HEK293 (cell line): ENCODE measurements around the gene CDC42SE2.

ENCODE experiments used
- CTCF ChIA-PET: fragments of 350-600 bp; formaldehyde crosslinking; extraction: SDS; loops from one replicate; lab custom pipeline; 2021; ENCODE audit warnings: antibody characterized with exemption; lab: Yijun Ruan, JAX
- POLR2A ChIA-PET: fragments of 300-600 bp; formaldehyde crosslinking; extraction: SDS; loops from one replicate; lab custom pipeline; 2020; ENCODE audit warnings: antibody characterized with exemption, inconsistent platforms; lab: Yijun Ruan, JAX
- H3K27ac ChIP-seq: fragments of 200-500 bp; sonication (Bioruptor generic); 2 replicates; pipeline ENCODE4 v1.5.1; 2014; ENCODE audit warnings: low read depth, low read length, control low read depth, inconsistent platforms; ENCODE audit errors: extremely low read depth
- H3K36me3 ChIP-seq, 2 experiments: fragments of 200-500 bp in 1 of 2; sonication (Bioruptor generic) in 1 of 2; 1 replicate in 1 of 2; 2 replicates in 1 of 2; pipeline ENCODE4 v1.5.1; 2014 to 2017; ENCODE audit warnings: inconsistent platforms in 2 of 2, low read length in 2 of 2; ENCODE audit not compliant: control insufficient read depth in 2 of 2, insufficient read depth in 1 of 2
- H3K4me1 ChIP-seq: fragments of 200-500 bp; sonication (Bioruptor generic); 2 replicates; pipeline ENCODE4 v1.5.1; 2014; ENCODE audit warnings: mild to moderate bottlenecking, low read length, inconsistent platforms; ENCODE audit not compliant: control insufficient read depth, insufficient read depth
- H3K4me3 ChIP-seq: 2 replicates; pipeline ENCODE4 v1.5.1; 2011; ENCODE audit warnings: low read depth, mild to moderate bottlenecking, control low read depth, low read length, moderate library complexity
- H3K9me3 ChIP-seq: fragments of 200-500 bp; sonication (Bioruptor generic); 2 replicates; pipeline ENCODE4 v1.5.1; 2014; ENCODE audit warnings: low read depth, low read length, inconsistent platforms; ENCODE audit not compliant: control insufficient read depth, insufficient read depth
- KLF10 ChIP-seq: fragments of 450-650 bp; IDR thresholded peaks from 2 replicates; pipeline ENCODE4 v1.5.1; 2018; ENCODE audit warnings: missing biosample characterization, mild to moderate bottlenecking, missing genetic modification characterization
- KLF9 ChIP-seq: fragments of 450-650 bp; formaldehyde crosslinking; IDR thresholded peaks from 2 replicates; pipeline ENCODE4 v1.5.1; 2016; ENCODE audit warnings: missing biosample characterization, missing genetic modification characterization, low read depth
- OVOL3 ChIP-seq: fragments of 450-650 bp; formaldehyde crosslinking; IDR thresholded peaks from 2 replicates; pipeline ENCODE4 v1.5.1; 2016; ENCODE audit warnings: missing biosample characterization, missing genetic modification characterization
- PATZ1 ChIP-seq: fragments of 450-650 bp; formaldehyde crosslinking; IDR thresholded peaks from 2 replicates; pipeline ENCODE4 v1.5.1; 2016; ENCODE audit warnings: missing biosample characterization, missing genetic modification characterization
- SCRT2 ChIP-seq: fragments of 450-650 bp; formaldehyde crosslinking; IDR thresholded peaks from 2 replicates; pipeline ENCODE4 v1.5.1; 2016; ENCODE audit warnings: missing biosample characterization, missing genetic modification characterization
- SETDB1 ChIP-seq: IDR thresholded peaks from one replicate; pipeline ENCODE4 v1.6.1; 2017; ENCODE audit warnings: mild to moderate bottlenecking, low read length, moderate library complexity, mixed read lengths; ENCODE audit not compliant: insufficient read length
- ZBTB1 ChIP-seq: fragments of 450-650 bp; formaldehyde crosslinking; IDR thresholded peaks from 2 replicates; pipeline ENCODE4 v1.5.1; 2016; ENCODE audit warnings: missing biosample characterization, missing genetic modification characterization
- ZBTB8A ChIP-seq: fragments of 450-650 bp; formaldehyde crosslinking; IDR thresholded peaks from 2 replicates; pipeline ENCODE4 v1.5.1; 2016; ENCODE audit warnings: missing biosample characterization, missing genetic modification characterization
- ZNF114 ChIP-seq: fragments of 450-650 bp; formaldehyde crosslinking; IDR thresholded peaks from 2 replicates; pipeline ENCODE4 v1.5.0; 2017; ENCODE audit warnings: missing biosample characterization, missing genetic modification characterization
- ZNF169 ChIP-seq: fragments of 450-650 bp; formaldehyde crosslinking; IDR thresholded peaks from 2 replicates; pipeline ENCODE4 v1.5.1; 2016; ENCODE audit warnings: missing biosample characterization, missing genetic modification characterization
- ZNF19 ChIP-seq: fragments of 450-650 bp; formaldehyde crosslinking; IDR thresholded peaks from 2 replicates; pipeline ENCODE4; 2016; ENCODE audit warnings: missing biosample characterization, missing genetic modification characterization, low read depth
- ZNF211 ChIP-seq: fragments of 450-650 bp; formaldehyde crosslinking; IDR thresholded peaks from 2 replicates; pipeline ENCODE4 v1.5.1; 2016; ENCODE audit warnings: low read depth, missing biosample characterization, missing genetic modification characterization
- ZNF354C ChIP-seq: fragments of 450-650 bp; formaldehyde crosslinking; IDR thresholded peaks from 2 replicates; pipeline ENCODE4 v1.5.1; 2016; ENCODE audit warnings: missing biosample characterization, missing genetic modification characterization, low read depth, borderline replicate concordance
- ZNF549 ChIP-seq: fragments of 450-650 bp; IDR thresholded peaks from 2 replicates; pipeline ENCODE4 v1.5.1; 2018; ENCODE audit warnings: missing biosample characterization, missing genetic modification characterization, mild to moderate bottlenecking, inconsistent platforms, moderate library complexity
- ZNF571 ChIP-seq: fragments of 450-650 bp; formaldehyde crosslinking; IDR thresholded peaks from 2 replicates; pipeline ENCODE4 v1.5.0; 2017; ENCODE audit warnings: missing biosample characterization, missing genetic modification characterization
- ZNF580 ChIP-seq: fragments of 450-650 bp; formaldehyde crosslinking; IDR thresholded peaks from 2 replicates; pipeline ENCODE4 v1.5.1; 2016; ENCODE audit warnings: missing biosample characterization, missing genetic modification characterization
- ZNF596 ChIP-seq: fragments of 450-650 bp; IDR thresholded peaks from 2 replicates; pipeline ENCODE4 v1.5.0; 2018; ENCODE audit warnings: missing biosample characterization, mild to moderate bottlenecking, missing genetic modification characterization, moderate library complexity
- ZNF707 ChIP-seq: fragments of 450-650 bp; formaldehyde crosslinking; IDR thresholded peaks from 2 replicates; pipeline ENCODE4 v1.5.1; 2016; ENCODE audit warnings: missing biosample characterization, missing genetic modification characterization
- ZSCAN16 ChIP-seq: fragments of 450-650 bp; formaldehyde crosslinking; IDR thresholded peaks from 2 replicates; pipeline ENCODE4 v1.5.1; 2016; ENCODE audit warnings: missing biosample characterization, missing genetic modification characterization
- ZXDB ChIP-seq: fragments of 450-650 bp; formaldehyde crosslinking; IDR thresholded peaks from 2 replicates; pipeline ENCODE4 v1.5.1; 2016; ENCODE audit warnings: missing biosample characterization, missing genetic modification characterization

CDC42SE2 gene

GRCh38 chr5:131297886-131298285, 34.0 kb downstream of the CDC42SE2 start:
- CTCF ChIA-PET, result no interaction called here

GRCh38 chr5:131299465-131299864, 35.6 kb downstream of the CDC42SE2 start:
- Histone ChIP-seq H3K27ac (no peak overlapping the region), H3K4me3 (no peak overlapping the region)
- TF ChIP-seq OVOL3 (tag by site-specific recombination), result no peak
- TF ChIP-seq, all 188 proteins: peak for 0
- no peaks in the 10 kb centered on the region for H3K36me3 ChIP-seq
- 0 out of 2 replicates have a peak, but pooled peaks cover 5% of the 10 kb centered on the region for H3K4me1 ChIP-seq
- POLR2A ChIA-PET, result no interaction called here
- CTCF ChIA-PET, result interaction anchor here (0.6 kb wide), 1 partner anchor 24 kb away, joined by 3 read pairs; no protein-coding TSS in a partner anchor
- H3K9me3 ChIP-seq, result no peaks in the 10 kb centered on the region

More at GRCh38 chr5:131297886-131298285, 34.0 kb downstream of the CDC42SE2 start:
- Histone ChIP-seq H3K4me3 (no peak overlapping the region), H3K36me3 (no peaks in the 10 kb centered on the region), H3K27ac (no peak overlapping the region), H3K9me3 (no peaks in the 10 kb centered on the region)
- POLR2A ChIA-PET, result no interaction called here
- TF ChIP-seq ZBTB1 (no peak), ZNF707 (tag by site-specific recombination) (no peak), ZNF580 (tag by site-specific recombination) (no peak), ZNF596 (no peak)
- TF ChIP-seq, all 188 proteins: peak for 0
- H3K4me1 ChIP-seq, result no peaks in the 10 kb centered on the region

- CTCF ChIA-PET, result no interaction called here
- Histone ChIP-seq H3K9me3 (no peaks in the 10 kb centered on the region; the same call in 1 of the 2 replicates), H3K4me3 (no peak overlapping the region)
- TF ChIP-seq ZBTB8A (tag by site-specific recombination) (no peak), ZSCAN16 (tag by site-specific recombination) (no peak)
- TF ChIP-seq, all 188 proteins: peak for 0
- H3K27ac ChIP-seq, result no peak overlapping the region
- POLR2A ChIA-PET, result no interaction called here
- 0 out of 2 replicates have a peak, but pooled peaks cover 5% of the 10 kb centered on the region for H3K4me1 ChIP-seq
- no peaks in the 10 kb centered on the region for H3K36me3 ChIP-seq
Observed at GRCh38 chr5:131302506-131302905, 38.7 kb downstream of the CDC42SE2 start.

GRCh38 chr5:131303537-131303936, 39.7 kb downstream of the CDC42SE2 start:
- TF ChIP-seq ZNF571 (tag by site-specific recombination) (no peak), ZNF169 (no peak), ZNF354C (no peak), KLF9 (tag by site-specific recombination) (no peak), SCRT2 (tag by site-specific recombination) (no peak), ZNF114 (no peak), ZNF19 (no peak), ZXDB (tag by site-specific recombination) (no peak), ZNF211 (tag by site-specific recombination) (no peak), ZNF549 (tag by site-specific recombination) (no peak), PATZ1 (tag by site-specific recombination) (no peak), ZSCAN16 (tag by site-specific recombination) (no peak), KLF10 (tag by site-specific recombination) (no peak), SETDB1 (no peak)
- no peak overlapping the region for H3K27ac ChIP-seq
- CTCF ChIA-PET, result no interaction called here
- H3K36me3 ChIP-seq, result no peaks in the 10 kb centered on the region
- no peak overlapping the region for H3K4me3 ChIP-seq
- H3K9me3 ChIP-seq, result no peaks in the 10 kb centered on the region; the same call in 1 of the 2 replicates
- H3K4me1 ChIP-seq, result 0 out of 2 replicates have a peak, but pooled peaks cover 5% of the 10 kb centered on the region
- POLR2A ChIA-PET, result no interaction called here
